Glutamatergic neuron (in vitro differentiated cells): ENCODE results near the gene GPC6. TPM values are rescaled to one million over a fixed set of nuclear protein-coding genes. Genes with fewer than 3 reads are reported as not detected.

Experiments
- DNase-seq: peaks from one replicate; pipeline ENCODE4 v3.0.0; 2022
- H3K27ac Mint-ChIP-seq: one replicate; pipeline ENCODE4 v1.8.0; 2020; ENCODE audit warnings: mild to moderate bottlenecking, mixed read lengths, inconsistent platforms; ENCODE audit not compliant: unreplicated experiment
- H3K27me3 Mint-ChIP-seq: one replicate; pipeline ENCODE4 v1.8.0; 2020; ENCODE audit warnings: mild to moderate bottlenecking, moderate library complexity, mixed read lengths, inconsistent platforms; ENCODE audit not compliant: unreplicated experiment
- H3K36me3 Mint-ChIP-seq: one replicate; pipeline ENCODE4 v1.8.0; 2020; ENCODE audit warnings: mild to moderate bottlenecking, mixed read lengths, inconsistent platforms; ENCODE audit not compliant: unreplicated experiment
- H3K4me1 Mint-ChIP-seq: one replicate; pipeline ENCODE4 v1.8.0; 2020; ENCODE audit warnings: mild to moderate bottlenecking, low read depth, mixed read lengths, inconsistent platforms; ENCODE audit not compliant: unreplicated experiment
- H3K4me3 Mint-ChIP-seq: one replicate; pipeline ENCODE4 v1.8.0; 2020; ENCODE audit warnings: mild to moderate bottlenecking, mixed read lengths, inconsistent platforms; ENCODE audit not compliant: unreplicated experiment
- H3K9me3 Mint-ChIP-seq: one replicate; pipeline ENCODE4 v1.8.0; 2020; ENCODE audit warnings: mild to moderate bottlenecking, moderate library complexity, mixed read lengths, inconsistent platforms; ENCODE audit not compliant: unreplicated experiment
- total RNA-seq: library from RNA; stranded (reverse); fragmentation: NEBNext Ultra II Directional; extraction: Animal tissue kit (Norgen Biotek cat#: 25700); gene quantifications from one replicate; pipeline ENCODE4 v1.2.1, GENCODE V29; 2021; ENCODE audit not compliant: unreplicated experiment
- TF ChIP-seq, protein P1 (sequence below): fragments of 200-600 bp; sonication (generic); IDR thresholded peaks from one replicate; pipeline ENCODE4 v1.5.0; 2021; ENCODE audit not compliant: partially characterized antibody, unreplicated experiment

The GPC6 gene
- total RNA-seq, 1 donor from 2014 or later = 11.8 TPM

DNA sequence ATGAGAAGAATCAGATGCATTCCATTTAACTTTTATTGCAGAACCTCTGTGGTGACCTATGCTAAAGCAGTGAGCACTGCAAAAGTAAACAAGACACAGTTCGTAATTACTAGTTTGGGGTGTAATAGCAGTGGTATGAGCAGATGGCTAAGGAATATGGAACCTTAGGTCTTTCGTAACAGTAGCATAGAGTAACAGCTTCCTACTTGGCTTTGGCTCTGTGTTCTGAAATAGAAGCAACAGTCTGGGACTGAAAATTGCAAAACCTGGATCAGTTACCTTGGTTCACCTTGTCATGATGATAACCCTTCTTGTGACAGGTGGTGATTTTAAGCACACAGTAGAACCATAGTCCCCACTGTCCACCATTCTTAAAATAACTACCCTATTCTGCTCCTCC is 303.4 kb downstream of the GPC6 start:
- Mint-ChIP-seq H3K9me3 (no peaks in the 10 kb centered on the region), H3K27me3 (no peaks in the 10 kb centered on the region), H3K36me3 (no peaks in the 10 kb centered on the region), H3K4me1 (peaks cover 5% of the 10 kb centered on the region), H3K4me3 (no peak overlapping the region), H3K27ac (no peak overlapping the region)
- DNase-seq = no peak
- TF ChIP-seq, protein P1, sequence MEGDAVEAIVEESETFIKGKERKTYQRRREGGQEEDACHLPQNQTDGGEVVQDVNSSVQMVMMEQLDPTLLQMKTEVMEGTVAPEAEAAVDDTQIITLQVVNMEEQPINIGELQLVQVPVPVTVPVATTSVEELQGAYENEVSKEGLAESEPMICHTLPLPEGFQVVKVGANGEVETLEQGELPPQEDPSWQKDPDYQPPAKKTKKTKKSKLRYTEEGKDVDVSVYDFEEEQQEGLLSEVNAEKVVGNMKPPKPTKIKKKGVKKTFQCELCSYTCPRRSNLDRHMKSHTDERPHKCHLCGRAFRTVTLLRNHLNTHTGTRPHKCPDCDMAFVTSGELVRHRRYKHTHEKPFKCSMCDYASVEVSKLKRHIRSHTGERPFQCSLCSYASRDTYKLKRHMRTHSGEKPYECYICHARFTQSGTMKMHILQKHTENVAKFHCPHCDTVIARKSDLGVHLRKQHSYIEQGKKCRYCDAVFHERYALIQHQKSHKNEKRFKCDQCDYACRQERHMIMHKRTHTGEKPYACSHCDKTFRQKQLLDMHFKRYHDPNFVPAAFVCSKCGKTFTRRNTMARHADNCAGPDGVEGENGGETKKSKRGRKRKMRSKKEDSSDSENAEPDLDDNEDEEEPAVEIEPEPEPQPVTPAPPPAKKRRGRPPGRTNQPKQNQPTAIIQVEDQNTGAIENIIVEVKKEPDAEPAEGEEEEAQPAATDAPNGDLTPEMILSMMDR = no peak

DNA sequence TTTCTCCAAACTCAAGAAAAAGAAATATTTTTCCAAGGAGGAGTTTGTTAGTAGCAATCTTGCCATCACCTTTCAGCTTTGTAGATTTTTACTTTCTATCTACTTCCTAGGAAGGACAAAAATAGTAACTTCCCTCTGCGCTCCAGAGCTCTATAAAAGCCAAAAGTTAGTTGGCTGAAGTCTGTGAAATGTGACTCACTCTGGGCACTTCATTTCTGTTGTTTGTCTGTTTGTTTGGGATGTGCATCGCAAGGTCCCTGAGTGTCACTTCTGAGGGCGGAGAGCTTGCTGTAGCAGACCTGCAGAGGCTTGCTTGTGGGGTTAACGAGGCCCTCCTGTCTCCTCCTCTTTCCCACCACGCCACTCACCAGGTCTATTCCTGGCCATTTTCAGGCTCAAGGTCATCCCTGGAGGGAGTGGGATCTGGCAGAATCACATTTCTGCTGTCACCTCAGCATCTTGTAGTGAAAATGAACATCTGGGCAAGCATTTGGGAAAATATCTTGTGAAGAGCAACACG is 307.6 kb downstream of the GPC6 start:
- Mint-ChIP-seq H3K9me3 (no peaks in the 10 kb centered on the region), H3K4me1 (peaks cover 5% of the 10 kb centered on the region), H3K27me3 (no peaks in the 10 kb centered on the region), H3K4me3 (no peak overlapping the region), H3K27ac (no peak overlapping the region), H3K36me3 (no peaks in the 10 kb centered on the region)
- DNase-seq = no peak
- TF ChIP-seq, protein P1 = no peak

DNA sequence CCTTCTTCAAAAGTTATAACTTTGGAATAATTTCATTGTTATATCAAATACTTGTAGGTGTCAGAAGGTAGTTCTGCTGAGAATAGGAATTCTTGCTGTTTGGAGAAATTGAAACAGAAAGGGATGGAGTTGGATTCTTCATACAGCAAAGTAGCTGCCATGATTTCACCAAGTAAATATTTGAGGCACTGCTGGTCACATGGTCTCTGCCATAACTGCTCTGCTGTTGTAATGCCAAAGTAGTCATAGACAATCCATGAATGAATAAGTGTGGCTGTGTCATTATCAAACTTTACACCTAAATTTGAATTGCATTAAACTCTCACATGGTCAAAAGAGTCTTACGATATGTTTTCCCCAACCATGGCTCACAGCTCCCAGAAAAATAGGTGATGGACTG is 308.6 kb downstream of the GPC6 start:
- H3K27me3 Mint-ChIP-seq = no peaks in the 10 kb centered on the region
- H3K4me3 Mint-ChIP-seq = no peak overlapping the region
- H3K9me3 Mint-ChIP-seq = no peaks in the 10 kb centered on the region

DNA sequence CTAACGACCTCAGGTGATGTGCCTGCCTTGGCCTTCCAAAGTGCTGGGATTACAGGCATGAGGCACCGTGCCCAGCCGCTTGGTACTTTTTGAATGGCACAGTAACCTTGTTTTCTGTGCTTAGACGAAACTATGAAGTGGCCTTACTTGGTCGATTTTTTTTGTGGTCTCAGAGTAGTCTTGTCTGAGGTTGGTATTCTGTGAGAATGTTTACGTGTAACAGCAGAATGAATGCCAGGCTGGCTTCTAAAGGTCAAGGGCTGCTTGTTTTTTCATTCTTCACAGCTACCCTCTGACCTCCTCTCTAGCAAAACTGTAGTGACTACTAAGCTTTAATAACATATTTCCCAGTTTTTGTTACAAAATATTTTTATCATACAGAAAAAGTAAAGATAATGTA is 313.3 kb downstream of the GPC6 start:
- Mint-ChIP-seq H3K36me3 (no peaks in the 10 kb centered on the region), H3K4me3 (no peak overlapping the region), H3K9me3 (no peaks in the 10 kb centered on the region), H3K4me1 (peaks cover 7% of the 10 kb centered on the region), H3K27ac (no peak overlapping the region), H3K27me3 (peaks cover 2% of the 10 kb centered on the region)
- DNase-seq = no peak
- TF ChIP-seq, protein P1 = no peak

More for the DNA sequence above, 308.6 kb downstream of the GPC6 start:
- Mint-ChIP-seq H3K4me1 (peaks cover 5% of the 10 kb centered on the region), H3K27ac (no peak overlapping the region), H3K36me3 (no peaks in the 10 kb centered on the region)
- TF ChIP-seq, protein P1 = no peak
- DNase-seq = no peak

DNA sequence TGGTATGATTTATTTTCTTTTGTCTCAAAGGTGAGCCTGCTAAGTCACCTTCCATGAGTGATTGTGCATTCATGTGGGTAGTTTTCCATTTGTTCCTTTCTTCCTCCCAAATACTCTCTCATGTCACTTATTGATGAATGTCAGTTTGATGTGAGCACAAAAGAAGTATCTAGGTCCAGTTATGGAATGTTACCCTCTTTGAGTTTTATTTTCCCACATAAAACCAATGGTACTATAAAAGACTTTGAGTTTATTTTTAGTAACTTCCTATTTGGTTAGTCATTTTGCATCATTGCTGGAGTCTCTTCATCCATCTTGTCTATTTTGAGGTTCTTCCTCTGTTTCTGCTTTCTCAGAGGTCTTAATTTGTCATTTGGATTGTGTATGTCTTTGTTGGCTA is 321.3 kb downstream of the GPC6 start:
- Mint-ChIP-seq H3K27ac (no peak overlapping the region), H3K4me3 (no peak overlapping the region), H3K4me1 (peaks cover 20% of the 10 kb centered on the region), H3K36me3 (no peaks in the 10 kb centered on the region), H3K27me3 (no peaks in the 10 kb centered on the region), H3K9me3 (no peaks in the 10 kb centered on the region)
- TF ChIP-seq, protein P1 = no peak
- no peak for DNase-seq
